ENCODE measurements around the gene PPFIBP1.

DNA sequence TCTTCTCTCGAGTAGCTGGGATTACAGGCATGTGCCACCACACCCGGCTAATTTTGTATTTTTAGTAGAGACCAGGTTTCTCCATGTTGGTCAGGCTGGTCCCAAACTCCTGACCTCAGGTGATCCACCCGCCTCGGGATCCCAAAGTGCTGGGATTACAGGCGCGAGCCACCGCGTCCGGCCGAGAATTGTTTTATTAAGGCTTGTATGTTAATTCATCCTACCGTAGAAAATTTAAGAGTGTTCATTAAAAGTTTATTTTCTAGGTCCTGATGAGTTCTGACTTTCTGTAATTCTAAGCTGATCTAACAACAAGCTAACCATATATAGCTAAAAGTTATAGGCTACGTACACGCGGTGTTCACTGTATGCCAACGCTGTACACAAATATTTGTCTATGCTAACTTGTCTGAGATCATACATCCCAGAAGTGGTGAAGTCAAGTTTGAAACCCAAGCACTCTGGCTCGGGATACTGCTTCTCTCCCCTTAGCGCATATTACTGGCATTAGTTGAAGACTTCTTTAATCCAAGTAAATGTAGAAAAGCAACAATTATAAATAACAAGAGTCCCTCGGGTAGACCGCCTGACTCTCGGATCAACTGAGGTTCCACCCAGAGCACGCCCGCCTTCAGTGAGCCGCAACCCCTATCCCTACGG is 186.1 kb downstream of the PPFIBP1 start:
- TF ChIP-seq, protein P1, sequence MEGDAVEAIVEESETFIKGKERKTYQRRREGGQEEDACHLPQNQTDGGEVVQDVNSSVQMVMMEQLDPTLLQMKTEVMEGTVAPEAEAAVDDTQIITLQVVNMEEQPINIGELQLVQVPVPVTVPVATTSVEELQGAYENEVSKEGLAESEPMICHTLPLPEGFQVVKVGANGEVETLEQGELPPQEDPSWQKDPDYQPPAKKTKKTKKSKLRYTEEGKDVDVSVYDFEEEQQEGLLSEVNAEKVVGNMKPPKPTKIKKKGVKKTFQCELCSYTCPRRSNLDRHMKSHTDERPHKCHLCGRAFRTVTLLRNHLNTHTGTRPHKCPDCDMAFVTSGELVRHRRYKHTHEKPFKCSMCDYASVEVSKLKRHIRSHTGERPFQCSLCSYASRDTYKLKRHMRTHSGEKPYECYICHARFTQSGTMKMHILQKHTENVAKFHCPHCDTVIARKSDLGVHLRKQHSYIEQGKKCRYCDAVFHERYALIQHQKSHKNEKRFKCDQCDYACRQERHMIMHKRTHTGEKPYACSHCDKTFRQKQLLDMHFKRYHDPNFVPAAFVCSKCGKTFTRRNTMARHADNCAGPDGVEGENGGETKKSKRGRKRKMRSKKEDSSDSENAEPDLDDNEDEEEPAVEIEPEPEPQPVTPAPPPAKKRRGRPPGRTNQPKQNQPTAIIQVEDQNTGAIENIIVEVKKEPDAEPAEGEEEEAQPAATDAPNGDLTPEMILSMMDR (IDR thresholded peaks at IDR 0.05; ENCODE audit: low read depth, low read length): no peak
- TF ChIP-seq MYC (IDR thresholded peaks at IDR 0.05; ENCODE audit: low read depth, low read length) (no peak), POLR2A (IDR thresholded peaks at IDR 0.05; ENCODE audit: extremely low read depth, insufficient read length) (no peak)
